ENCODE measurements around the gene BTN3A1.

GRCh38 chr6:26450240-26450639 lies 48.2 kb downstream of the BTN3A1 start:
- TF ChIP-seq TAF1 (IDR thresholded peaks at IDR 0.05; ENCODE audit: borderline replicate concordance, low read depth, low read length) (no peak), POLR2A (IDR thresholded peaks at IDR 0.05; ENCODE audit: low read depth, low read length) (no peak), POLR2AphosphoS5 (IDR thresholded peaks at IDR 0.05; ENCODE audit: low read depth, low read length) (no peak)
